Effector CD8-positive, alpha-beta T cell (primary cell): Measurements from ENCODE around the gene AFF2.

ENCODE experiments used
- DNase-seq: peaks from one replicate; lab custom pipeline; 2025; lab: John Stamatoyannopoulos, UW

AFF2 gene

DNA sequence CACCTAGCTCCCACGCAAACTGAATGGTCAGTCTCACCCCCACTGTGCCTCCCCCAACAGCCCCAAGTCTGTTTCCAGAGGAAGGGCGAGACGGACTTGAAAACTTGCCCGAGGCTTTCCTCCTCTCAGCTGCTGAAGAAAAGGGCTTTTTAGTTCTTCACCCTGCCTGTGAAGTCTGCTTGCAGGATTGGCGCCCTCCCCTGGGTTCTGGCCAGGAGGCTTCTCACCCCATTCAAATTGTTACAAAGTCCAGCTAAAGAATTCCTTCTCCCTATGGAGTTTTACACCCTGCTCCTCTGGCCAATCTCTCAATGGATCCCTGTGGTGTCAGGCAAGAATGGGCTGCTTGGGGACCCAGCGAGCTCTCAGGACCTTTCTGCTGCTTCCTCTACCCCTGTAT, 241.0 kb downstream of the AFF2 start:
- DNase-seq: no peak

GRCh38 chrX:148755111-148755510, 254.7 kb downstream of the AFF2 start:
- DNase-seq: no peak

GRCh38 chrX:148763896-148764295, 263.5 kb downstream of the AFF2 start:
- DNase-seq: no peak

DNA sequence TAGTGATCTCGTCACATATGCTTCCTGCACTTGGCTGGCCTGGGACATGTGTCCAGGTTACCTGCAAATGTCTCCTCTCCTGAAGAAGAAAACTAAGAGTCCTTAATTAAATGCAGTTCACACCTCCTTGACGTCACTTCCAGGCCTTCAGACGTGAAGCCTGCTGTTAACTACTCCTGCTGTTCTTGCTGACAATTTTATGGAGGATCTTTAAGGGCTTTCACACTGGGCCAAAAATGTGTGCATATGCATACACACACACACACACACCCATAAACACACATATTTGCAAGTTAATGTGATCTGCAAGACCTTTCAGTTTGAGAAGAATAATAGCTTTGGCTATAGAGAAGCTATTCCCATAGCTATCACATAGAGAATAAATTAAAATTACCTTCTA, 267.9 kb downstream of the AFF2 start:
- DNase-seq: no peak

DNA sequence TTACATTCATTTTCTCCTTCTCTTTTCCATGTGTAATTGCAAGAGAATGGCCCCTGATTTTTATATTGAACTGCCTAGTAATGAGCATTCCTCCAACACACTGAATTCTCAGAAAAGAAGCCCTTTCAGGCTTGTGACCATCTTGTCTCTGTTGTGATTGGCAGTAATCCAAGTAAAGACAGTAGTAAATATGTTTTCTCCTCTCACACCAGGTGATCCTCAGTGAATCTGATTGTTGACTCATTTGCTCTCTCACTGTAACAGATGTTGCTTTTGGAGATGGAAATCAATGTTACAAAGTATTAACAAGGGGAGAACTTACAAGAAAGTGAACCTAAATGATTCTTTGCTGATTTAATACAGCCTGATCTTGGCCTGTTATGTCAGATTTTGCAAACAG, 271.0 kb downstream of the AFF2 start:
- DNase-seq: no peak

DNA sequence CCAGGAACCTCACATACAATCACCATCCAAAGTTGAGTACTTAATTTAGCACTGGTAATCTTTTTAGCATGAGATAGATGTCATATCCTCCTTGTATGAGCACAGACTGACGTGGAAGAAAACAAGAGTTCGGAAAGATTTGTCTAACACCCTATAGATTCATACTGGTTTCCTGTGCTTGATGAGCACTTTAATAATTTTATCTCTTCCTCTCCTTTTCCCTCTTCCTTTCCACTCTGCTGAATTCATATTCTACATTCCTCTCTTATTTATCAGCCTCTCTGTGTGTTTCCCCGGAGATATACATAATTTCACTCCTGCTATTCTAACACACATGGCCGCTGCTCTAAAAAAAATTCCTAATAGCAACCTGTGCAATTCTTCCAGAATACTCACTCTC, 273.9 kb downstream of the AFF2 start:
- DNase-seq: no peak

DNA sequence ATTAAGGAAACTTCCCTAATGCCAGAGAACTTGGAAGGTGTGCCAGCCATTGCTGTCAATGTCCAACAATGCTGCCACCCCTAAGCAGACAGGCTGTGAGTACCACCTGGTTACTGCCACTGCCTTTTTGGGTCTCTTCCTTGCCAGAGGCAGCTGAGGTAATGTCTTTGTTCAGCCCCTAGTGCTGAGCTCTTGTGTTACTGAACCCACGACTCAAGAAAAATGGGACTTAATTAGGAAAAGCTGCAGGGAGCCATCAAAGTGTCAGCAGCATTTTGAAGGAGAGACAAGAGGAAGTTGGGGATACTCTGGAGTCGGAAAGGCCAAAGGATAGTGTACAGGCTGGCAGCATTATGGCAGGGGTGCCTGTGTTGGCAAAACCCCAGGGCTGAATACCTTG, 283.7 kb downstream of the AFF2 start:
- DNase-seq: no peak

- DNase-seq: no peak
Measured at GRCh38 chrX:148784856-148785255, 284.4 kb downstream of the AFF2 start.

DNA sequence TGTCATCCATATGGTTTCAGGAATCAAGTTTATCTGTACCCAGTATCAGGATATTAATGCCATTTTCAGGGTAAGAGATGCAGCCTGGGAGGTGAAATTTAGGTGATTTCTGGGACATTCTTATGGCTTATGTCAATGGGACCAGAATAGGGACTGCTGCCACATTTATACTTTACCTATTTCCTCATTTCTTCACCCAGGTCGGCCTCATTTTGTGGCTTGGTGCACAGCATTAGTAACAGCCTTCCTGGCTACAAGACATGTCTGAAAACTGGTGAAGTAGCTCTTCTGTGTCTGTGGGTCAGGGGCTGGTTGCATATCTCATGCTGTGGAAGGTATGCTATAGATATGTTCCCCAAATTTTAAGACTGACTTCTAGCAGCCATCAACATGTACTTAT, 284.8 kb downstream of the AFF2 start:
- DNase-seq: no peak

DNA sequence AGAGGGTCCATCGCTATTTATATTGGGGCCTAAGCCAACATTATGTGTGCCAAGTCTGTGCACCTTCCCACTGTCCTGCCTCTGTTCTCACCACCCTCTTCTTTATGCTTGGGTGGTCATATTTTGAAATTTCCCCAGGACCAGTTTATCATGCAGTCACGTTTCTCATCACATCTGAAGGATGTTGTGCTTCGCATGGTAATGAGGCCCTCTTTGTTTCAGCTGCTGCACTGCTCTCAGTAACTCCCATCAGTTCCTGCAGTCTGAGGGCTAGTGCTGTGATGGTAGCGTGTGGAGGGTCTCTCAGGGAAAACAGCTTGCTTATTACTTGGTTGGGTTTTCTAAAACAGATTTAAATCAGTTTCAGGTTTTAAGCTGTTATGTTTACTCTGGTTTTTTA, 288.0 kb downstream of the AFF2 start:
- no peak for DNase-seq

- no peak for DNase-seq
Measured at GRCh38 chrX:148794350-148794749, 293.9 kb downstream of the AFF2 start.

DNA sequence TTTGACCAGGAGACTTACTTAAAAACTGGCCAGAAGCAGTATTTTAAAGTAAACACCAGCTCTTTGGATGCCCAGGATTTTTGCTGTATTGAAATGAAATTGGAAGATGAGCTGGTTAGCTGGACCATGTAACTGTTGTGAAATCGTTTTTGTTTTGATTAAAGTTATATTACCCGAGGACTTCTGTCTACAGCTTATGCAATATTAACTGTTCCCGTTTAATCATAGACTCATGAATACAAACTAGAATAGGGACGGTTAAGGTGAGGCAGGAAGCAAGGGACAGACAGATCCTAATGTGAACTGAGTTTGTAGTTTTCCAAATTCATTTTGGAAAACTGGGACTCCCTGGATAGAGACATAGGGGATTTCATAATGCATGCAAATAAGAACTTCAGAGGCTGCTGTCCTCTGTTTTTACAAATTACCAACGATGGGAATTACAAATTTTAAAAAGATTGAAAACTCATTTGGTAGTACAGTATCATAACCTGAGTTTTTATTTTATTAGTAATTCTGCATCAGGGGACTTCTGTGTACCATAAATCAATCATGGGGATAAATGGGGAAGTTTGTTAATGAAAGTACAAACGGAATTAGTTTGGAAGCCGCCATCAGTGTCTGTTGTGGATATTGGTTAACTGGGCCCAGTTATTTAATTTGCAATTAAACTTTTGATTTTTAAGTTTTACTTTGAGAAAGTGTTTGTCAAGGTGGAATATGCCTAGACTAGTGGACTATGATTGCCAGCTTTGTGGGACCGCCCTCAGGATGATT, 304.4 kb downstream of the AFF2 start:
- DNase-seq: no peak

DNA sequence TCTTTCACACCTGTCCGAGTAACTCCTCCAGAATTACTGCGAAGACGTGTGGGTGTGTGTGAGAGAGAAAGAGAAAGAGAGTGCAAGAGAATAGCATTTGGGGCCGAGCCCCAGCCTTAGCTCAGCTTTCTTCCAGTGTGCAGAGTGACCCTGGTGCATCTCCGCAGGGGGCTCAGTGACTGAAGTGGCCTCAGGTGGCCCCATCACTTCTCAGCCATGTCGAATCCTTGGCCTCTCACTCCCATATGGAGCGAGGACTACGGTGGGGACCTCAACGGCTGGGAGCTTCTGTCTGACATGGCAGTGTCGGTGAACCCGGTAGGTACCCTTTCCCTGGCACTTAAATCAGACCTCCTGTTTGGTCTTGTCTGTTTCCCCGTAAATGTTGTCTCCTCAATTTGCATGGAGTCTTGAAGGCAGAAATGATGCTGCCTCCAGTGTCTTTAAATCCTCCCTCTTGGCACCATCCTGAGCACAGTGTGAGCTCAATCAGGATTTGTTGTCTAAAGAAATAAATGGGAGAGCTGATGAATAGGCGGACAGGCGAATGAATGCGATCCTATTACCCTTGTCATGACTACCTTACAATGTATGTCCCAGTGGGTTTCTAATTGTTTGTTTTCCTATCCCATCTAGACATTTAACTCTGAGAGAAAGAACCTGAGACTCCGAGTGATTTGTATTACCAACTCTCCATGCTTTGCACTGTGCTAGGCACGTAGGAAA, 305.9 kb downstream of the AFF2 start:
- DNase-seq: no peak

DNA sequence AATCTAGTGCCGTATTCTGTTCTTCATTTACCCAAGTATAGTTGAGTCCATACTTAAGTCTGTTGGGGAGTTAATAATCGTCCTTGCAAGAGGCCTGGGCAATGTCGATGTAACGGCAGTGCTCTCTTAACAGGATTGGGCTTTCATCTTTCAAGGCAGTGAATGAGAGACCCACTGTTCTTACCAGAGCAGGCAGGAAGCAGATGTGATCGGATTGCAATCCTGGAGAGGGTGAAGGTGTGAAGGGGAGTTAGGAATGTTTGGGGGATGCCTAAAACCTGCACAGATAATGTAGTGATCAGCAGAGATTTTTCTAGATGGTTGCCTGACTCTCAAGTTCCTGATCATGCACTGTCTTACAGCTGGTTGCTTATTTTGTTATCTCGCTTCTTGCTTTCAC, 308.4 kb downstream of the AFF2 start:
- no peak for DNase-seq

- DNase-seq: no peak
Measured at GRCh38 chrX:148811236-148811635, 310.8 kb downstream of the AFF2 start.

DNA sequence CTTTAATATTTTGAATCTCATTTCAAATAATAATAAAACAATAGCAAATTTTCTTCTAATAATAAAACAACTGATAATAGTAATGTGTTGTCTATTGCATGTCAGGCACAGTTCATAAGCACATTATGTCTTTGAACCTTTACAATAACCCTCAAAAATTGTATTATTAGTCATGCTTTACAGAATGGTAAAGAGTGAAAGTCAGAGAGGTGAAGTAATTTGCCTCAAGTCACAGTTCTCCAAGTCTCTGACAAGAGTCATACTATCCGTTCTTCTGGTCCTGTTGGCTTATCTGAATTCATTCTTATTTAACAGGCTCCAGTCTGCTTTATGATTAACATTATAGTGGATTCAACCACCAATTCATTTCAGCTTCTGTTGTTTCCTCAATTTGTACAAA, 313.0 kb downstream of the AFF2 start:
- no peak for DNase-seq

DNA sequence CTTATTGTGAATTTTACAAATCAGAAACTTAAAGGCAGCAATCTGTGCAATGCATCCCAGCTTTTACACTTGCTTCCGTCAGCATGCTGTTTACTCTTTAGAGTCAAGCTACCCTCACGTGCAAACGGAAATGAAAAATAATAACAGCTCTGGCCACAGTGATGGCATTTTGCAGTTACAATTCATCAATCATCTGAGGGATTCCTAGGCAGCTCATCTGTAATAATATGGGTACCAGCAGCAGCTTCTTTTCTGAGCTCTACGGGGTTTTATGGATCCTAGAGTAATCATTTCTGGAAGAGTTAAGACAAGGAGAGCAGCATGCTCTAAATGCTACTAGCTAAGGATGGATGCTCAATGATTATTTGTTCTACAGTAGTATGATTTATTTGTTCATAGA, 313.6 kb downstream of the AFF2 start:
- DNase-seq: no peak

GRCh38 chrX:148815218-148815961, 315.0 kb downstream of the AFF2 start:
- DNase-seq: no peak

DNA sequence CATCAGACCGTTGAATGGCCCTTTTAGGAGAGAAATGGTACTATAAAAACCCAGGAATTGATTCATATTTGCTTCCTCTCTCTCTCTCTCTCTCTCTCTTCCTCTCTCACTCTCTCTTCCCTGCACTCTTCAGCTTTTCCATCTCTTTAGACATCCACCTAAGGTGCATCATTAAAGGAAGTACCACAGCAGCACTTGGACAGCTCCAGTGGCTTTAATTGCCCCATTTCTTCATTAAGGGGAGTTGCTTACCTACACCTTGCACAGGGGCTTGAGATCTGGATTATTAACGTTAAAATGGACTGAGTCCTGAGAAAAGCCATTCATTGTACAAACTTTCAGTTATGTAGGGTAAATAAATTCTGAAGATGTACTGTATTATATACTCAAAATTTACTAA, 323.6 kb downstream of the AFF2 start:
- DNase-seq: no peak

DNA sequence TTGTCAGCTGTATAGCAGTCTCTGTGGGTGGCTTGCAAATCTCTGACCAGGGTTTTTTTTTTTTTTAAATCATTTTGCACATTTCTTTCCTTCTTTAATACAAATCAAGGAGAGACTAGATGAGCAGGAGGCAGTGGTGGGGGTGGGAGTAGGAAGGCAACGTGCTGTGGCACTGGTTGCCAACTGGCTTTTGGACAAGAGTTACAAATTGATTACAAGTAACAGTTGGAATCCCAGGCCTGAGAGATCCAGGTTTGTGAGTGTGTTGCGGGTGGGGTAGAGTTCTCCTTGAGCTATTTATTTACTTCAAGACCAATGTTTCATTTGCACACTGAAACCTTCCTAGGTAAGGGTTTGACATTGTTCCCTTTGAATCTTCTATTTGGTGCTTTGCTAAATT, 325.3 kb downstream of the AFF2 start:
- DNase-seq: no peak

DNA sequence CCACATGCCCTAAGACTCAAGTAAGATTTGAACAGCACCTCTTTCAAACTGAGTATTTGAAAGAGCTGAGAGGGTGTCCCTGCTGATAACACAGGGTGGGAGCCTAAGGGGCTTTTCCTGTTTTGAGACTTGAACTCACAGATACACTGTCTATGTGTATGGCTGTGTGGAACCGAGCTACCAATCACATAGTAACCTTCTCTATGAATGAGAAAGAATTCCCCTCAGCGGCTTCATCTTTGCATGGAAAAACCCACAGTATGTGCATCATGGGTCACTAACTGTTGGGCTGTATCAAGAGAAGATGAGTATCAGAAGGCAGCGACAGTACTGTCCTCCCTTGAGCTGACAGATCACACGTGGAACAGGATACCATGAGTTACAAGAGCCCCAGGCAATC, 336.3 kb downstream of the AFF2 start:
- DNase-seq: no peak

- no peak for DNase-seq
Measured at GRCh38 chrX:148850631-148851030, 350.2 kb downstream of the AFF2 start.

DNA sequence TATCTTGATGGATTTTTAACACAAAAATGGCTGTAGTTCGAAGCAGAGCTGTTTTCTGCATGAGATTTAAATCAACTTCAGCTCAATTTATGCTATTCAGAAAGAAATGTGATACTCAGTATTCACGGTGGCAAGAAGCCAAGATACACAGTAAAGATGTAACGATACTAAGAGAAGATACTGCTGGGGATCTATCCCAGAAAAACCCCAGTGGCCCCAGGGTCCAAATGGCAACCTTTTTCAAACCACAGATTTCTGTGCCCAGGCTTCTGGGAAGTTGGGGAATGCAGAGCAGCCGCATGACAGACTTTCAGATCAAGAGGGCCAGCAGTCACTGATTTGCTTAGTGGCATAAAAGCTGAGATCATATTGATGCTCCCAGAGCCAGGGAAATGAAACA, 353.9 kb downstream of the AFF2 start:
- DNase-seq: no peak
